ENCODE results near the gene SMAP1.

SMAP1 gene

GRCh38 chr6:70903665-70904452, 236.2 kb downstream of the SMAP1 start:
- no peak for DNase-seq

DNA sequence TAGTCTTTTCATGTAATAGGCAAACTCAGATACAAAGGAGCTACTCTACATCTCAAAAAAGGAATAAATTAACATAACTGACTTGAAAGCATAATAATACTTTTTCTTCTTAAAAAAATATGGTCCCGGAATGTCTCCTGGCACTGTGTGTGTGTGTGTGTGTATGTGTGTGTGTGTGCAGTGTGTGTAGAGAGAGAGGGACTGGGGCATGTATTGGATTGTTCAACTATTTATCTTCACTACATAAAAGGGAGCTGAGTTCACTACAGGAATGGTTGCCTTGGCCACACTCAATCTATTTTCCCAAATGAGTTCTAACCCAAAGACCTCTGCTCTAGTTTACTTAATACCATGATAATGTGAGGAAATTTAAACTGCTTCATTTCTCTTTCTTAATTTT, 238.1 kb downstream of the SMAP1 start:
- no peak for DNase-seq

All from femur (tissue), 1 donor.